ENCODE measurements around the gene COX6A1. TPM values are rescaled to one million over a fixed set of nuclear protein-coding genes. Genes with fewer than 3 reads are reported as not detected.

COX6A1 gene
- total and polyA plus RNA-seq, 2 of the 13 experiments (the other 11 are each of a cell fraction or from before 2014, with no cell fraction given): 542 to 673 TPM

DNA sequence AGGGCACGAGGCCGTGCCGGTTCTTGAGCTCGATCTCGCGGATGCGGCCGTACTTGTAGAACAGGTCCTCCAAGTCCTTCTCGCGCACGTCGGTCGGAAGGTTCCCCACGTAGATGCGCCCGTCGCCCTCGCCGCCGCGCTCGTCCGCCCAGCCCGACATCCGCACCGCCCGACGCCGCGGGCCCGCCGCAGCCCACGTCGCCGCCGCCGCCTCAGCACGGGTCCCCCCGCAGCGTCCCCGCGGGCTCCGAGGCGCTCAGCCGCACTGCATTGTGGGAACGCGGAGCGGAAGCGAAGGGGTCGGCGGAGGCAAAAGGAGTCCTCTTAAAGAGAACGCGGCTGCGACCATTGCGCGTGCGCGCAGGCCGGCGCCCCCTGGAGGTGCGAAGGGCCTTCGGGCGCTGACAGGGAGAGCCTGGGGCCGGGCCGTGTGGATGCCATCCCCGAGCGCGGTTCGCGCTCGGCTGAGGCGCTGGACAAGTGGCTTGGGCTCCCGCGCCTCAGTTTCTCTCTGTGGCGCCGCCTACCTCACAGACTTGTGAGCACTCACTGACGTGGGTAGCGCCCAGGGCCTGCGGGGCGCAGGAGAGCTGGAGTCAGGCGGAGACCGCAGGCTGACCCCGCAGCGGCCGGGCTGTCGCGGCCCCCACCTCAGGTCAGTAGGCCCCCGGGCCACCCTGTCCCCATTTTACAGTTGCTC, 31.7 kb downstream of the COX6A1 start, which contains the start of gene SRSF9 (continued):
- TF ChIP-seq, protein P1, sequence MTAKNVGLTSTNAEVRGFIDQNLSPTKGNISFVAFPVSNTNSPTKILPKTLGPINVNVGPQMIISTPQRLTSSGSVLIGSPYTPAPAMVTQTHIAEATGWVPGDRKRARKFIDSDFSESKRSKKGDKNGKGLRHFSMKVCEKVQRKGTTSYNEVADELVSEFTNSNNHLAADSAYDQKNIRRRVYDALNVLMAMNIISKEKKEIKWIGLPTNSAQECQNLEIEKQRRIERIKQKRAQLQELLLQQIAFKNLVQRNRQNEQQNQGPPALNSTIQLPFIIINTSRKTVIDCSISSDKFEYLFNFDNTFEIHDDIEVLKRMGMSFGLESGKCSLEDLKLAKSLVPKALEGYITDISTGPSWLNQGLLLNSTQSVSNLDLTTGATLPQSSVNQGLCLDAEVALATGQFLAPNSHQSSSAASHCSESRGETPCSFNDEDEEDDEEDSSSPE (CRISPR knock-in tag; IDR thresholded peaks at IDR 0.05): peak; percentile 82
- TF ChIP-seq ZNF800 (CRISPR knock-in tag; IDR thresholded peaks at IDR 0.05): peak; percentile 71
- TF ChIP-seq ZNF704 (CRISPR knock-in tag; IDR thresholded peaks at IDR 0.05; ENCODE audit: borderline replicate concordance): no peak
- no peak for TF ChIP-seq ZNF597 (CRISPR knock-in tag; IDR thresholded peaks at IDR 0.05)
- TF ChIP-seq ZNF263 (CRISPR knock-in tag; IDR thresholded peaks at IDR 0.05): 0 out of 2 replicates have a peak, but pooled peaks have one; percentile 36
- 0 out of 2 replicates have a peak, but pooled peaks have one; percentile 7 for TF ChIP-seq CEBPG (CRISPR knock-in tag; IDR thresholded peaks at IDR 0.05)
- TF ChIP-seq MLX (CRISPR knock-in tag; IDR thresholded peaks at IDR 0.05): no peak; the same call in 1 of the 2 replicates
- peak; percentile 53; the same call in 1 of the 2 replicates for TF ChIP-seq RAD21 (CRISPR knock-in tag; IDR thresholded peaks at IDR 0.05)
- TF ChIP-seq RBM22 (optimal IDR thresholded peaks at IDR 0.05; ENCODE audit: low read length): no peak
- no peak; the same call in 1 of the 2 replicates for TF ChIP-seq GFI1 (CRISPR knock-in tag; IDR thresholded peaks at IDR 0.05; ENCODE audit: borderline replicate concordance)
- TF ChIP-seq ADNP (CRISPR knock-in tag; IDR thresholded peaks at IDR 0.05): no peak
- no peak for TF ChIP-seq PRDM15 (CRISPR knock-in tag; IDR thresholded peaks at IDR 0.05)
- no peak for TF ChIP-seq ARNTL (CRISPR knock-in tag; IDR thresholded peaks at IDR 0.05)
- no peak for TF ChIP-seq CBFB (CRISPR knock-in tag; IDR thresholded peaks at IDR 0.05)
- TF ChIP-seq NCOA1 (CRISPR knock-in tag; IDR thresholded peaks at IDR 0.05): no peak
- 0 out of 2 replicates have a peak, but pooled peaks have one; percentile 9 for TF ChIP-seq ZFP82 (CRISPR knock-in tag; IDR thresholded peaks at IDR 0.05; ENCODE audit: borderline replicate concordance)
- TF ChIP-seq ZNF816 (CRISPR knock-in tag; IDR thresholded peaks at IDR 0.05; ENCODE audit: borderline replicate concordance): no peak
- no peak for TF ChIP-seq ZNF570 (CRISPR knock-in tag; IDR thresholded peaks at IDR 0.05; ENCODE audit: borderline replicate concordance)
- no peak for TF ChIP-seq ZNF562 (CRISPR knock-in tag; IDR thresholded peaks at IDR 0.05; ENCODE audit: borderline replicate concordance)
- TF ChIP-seq SMAD9 (CRISPR knock-in tag; IDR thresholded peaks at IDR 0.05): no peak

All from HepG2 (cell line).